ENCODE data around the gene FBXO41.
"Not testable (repeated sequence)": the region's sequence is repeated elsewhere in the genome, so short reads cannot be mapped to it uniquely, and the experiment has no call there.

Gene FBXO41

GRCh38 chr2:73289304-73289703 is 5.0 kb upstream of the FBXO41 start:
- DNase-seq = no peak

- DNase-seq = no peak
Measured at GRCh38 chr2:73286134-73286655, 1.9 kb upstream of the FBXO41 start.

GRCh38 chr2:73285159-73285739 is 971 bp upstream of the FBXO41 start:
- no peak for DNase-seq

GRCh38 chr2:73283545-73284295 is 558 bp downstream of the FBXO41 start:
- no peak for DNase-seq

GRCh38 chr2:73282924-73283544 is 1.2 kb downstream of the FBXO41 start:
- no peak for DNase-seq

GRCh38 chr2:73281244-73281643 is 3.0 kb downstream of the FBXO41 start:
- DNase-seq = no peak

- DNase-seq = no peak
Measured at GRCh38 chr2:73279852-73280251, 4.4 kb downstream of the FBXO41 start.

- DNase-seq = no peak
Measured at GRCh38 chr2:73272270-73272669, 12.0 kb downstream of the FBXO41 start.

GRCh38 chr2:73269686-73270465 is 14.4 kb downstream of the FBXO41 start:
- DNase-seq = no peak

- DNase-seq = peak; percentile 75
Measured at GRCh38 chr2:73268830-73269685, 15.2 kb downstream of the FBXO41 start.

GRCh38 chr2:73268366-73268829 is 15.9 kb downstream of the FBXO41 start:
- no peak for DNase-seq

GRCh38 chr2:73267008-73267407 is 17.3 kb downstream of the FBXO41 start:
- no peak for DNase-seq

GRCh38 chr2:73266061-73266901 is 18.0 kb downstream of the FBXO41 start:
- DNase-seq = no peak

- DNase-seq = no peak
Measured at GRCh38 chr2:73265298-73266060, 18.8 kb downstream of the FBXO41 start.

- DNase-seq = no peak
Measured at GRCh38 chr2:73264783-73265182, 19.5 kb downstream of the FBXO41 start.

- no peak for DNase-seq
Measured at GRCh38 chr2:73264332-73264606, 20.0 kb downstream of the FBXO41 start.

GRCh38 chr2:73263540-73264331 is 20.5 kb downstream of the FBXO41 start:
- DNase-seq = no peak

- DNase-seq = not testable (repeated sequence)
Measured at GRCh38 chr2:73262691-73263429, 21.4 kb downstream of the FBXO41 start.

- DNase-seq = no peak
Measured at GRCh38 chr2:73262108-73262651, 22.1 kb downstream of the FBXO41 start.
